Epithelial cell of esophagus (primary cell): Measurements from ENCODE around the gene ANKRD60.
A peak's percentile ranks its signal among the peaks of the same experiment; 100 is the strongest.

Source experiments
- DNase-seq: peaks from one replicate; pipeline ENCODE4 v3.0.0; 2010; ENCODE audit warnings: low read depth
- H3K4me3 ChIP-seq: 2 replicates; pipeline ENCODE4 v1.5.1; 2011; ENCODE audit warnings: mild to moderate bottlenecking, low read length, control low read depth
- CTCF ChIP-seq: IDR thresholded peaks from 2 replicates; pipeline ENCODE4 v1.5.1; 2011; ENCODE audit warnings: low read depth, mild to moderate bottlenecking, low read length, control low read depth, inconsistent platforms; ENCODE audit not compliant: insufficient read depth; ENCODE audit errors: missing control alignments

Gene ANKRD60

DNA sequence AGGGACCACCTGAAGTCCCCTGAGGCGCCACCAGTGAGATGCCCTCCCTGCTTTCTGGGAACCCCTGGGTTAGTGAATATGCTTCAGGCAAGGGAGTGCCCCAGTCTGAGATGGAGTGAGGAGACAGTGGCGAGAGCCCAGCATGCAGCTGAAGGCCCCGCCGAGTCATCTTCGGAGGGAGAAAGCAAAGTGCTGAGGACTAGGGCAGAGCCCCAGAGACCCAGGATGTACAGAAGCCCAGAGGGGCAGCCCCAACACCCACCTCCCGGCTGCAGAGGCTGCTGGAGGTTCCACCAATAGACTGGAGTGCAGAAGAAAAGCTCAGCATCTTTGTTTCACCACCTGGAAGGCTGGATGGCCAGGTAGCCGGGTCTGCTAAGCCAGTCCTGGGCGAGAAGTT, 14.1 kb downstream of the ANKRD60 start:
- DNase-seq, result no peak
- TF ChIP-seq CTCF, result no peak

GRCh38 chr20:58213716-58214115, 14.7 kb downstream of the ANKRD60 start:
- H3K4me3 ChIP-seq, result no peak overlapping the region

More for the DNA sequence above, 14.1 kb downstream of the ANKRD60 start:
- no peak overlapping the region for H3K4me3 ChIP-seq

GRCh38 chr20:58213121-58213520, 15.3 kb downstream of the ANKRD60 start:
- peak; percentile 19 for TF ChIP-seq CTCF
- DNase-seq, result no peak
- H3K4me3 ChIP-seq, result no peak overlapping the region

More at GRCh38 chr20:58213716-58214115, 14.7 kb downstream of the ANKRD60 start:
- no peak for TF ChIP-seq CTCF
- no peak for DNase-seq

DNA sequence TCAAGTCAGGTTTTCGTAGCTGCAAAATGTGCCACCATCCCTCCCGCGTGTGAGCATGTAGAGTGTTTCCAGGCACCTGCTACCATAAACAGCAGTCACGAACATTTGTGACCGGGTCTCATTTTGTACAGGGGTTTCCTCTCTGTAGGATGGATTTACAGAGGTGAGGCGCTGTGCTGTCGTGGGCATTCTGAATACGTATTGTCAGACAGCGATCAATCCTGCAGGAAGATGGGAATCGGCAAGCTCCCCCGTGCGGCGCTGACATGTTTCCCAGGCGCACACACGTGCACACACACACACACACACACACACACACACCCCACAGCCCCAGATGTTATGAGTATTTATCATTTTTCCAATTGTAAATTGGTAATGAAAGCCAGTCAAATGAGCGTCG, 15.8 kb downstream of the ANKRD60 start:
- TF ChIP-seq CTCF, result no peak
- DNase-seq, result no peak
- H3K4me3 ChIP-seq, result no peak overlapping the region

GRCh38 chr20:58210398-58210747, 18.1 kb downstream of the ANKRD60 start:
- TF ChIP-seq CTCF, result no peak
- DNase-seq, result no peak

GRCh38 chr20:58209652-58210397, 18.6 kb downstream of the ANKRD60 start:
- H3K4me3 ChIP-seq, result no peak overlapping the region
- TF ChIP-seq CTCF, result peak; percentile 95
- DNase-seq, result peak; percentile 75

More at GRCh38 chr20:58210398-58210747, 18.1 kb downstream of the ANKRD60 start:
- no peak overlapping the region for H3K4me3 ChIP-seq

DNA sequence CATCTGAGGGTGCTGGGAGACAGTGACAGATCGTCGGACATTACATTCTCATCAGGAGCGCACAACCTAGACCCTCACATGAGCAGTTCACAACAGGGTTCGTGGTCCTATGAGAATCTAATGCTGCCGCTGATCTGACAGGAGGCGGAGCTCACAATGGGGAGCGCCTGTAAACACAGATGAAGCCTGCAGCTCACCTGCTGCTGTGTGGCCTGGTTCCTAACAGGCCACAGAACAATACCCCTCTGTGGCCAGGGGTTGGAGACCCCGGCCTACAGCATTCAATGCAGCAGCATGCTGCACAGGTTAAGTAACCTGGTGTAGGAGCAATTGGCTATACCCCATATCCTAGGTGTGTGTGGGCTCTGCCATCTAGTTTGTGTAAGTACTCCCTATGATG, 19.5 kb downstream of the ANKRD60 start:
- no peak for DNase-seq
- H3K4me3 ChIP-seq, result no peak overlapping the region
- no peak for TF ChIP-seq CTCF
